ENCODE data around the gene CIAO2A.
A peak's percentile ranks its signal among the peaks of the same experiment; 100 is the strongest.

GRCh38 chr15:64095795-64096667 lies 2.4 kb upstream of the CIAO2A start, which contains the start of gene SNX1:
- TF ChIP-seq CTCF (IDR thresholded peaks at IDR 0.05 in 4 of 5, conservative IDR thresholded peaks at IDR 0.05 in 1 of 5): peak in 4 of 5 experiments; percentile 4 to 34 (median 30)
- TF ChIP-seq POLR2A (IDR thresholded peaks at IDR 0.05): peak; percentile 98
